ENCODE results near the gene ATRAID.

The ATRAID gene

GRCh38 chr2:27220091-27220490, 8.2 kb downstream of the ATRAID start:
- no peak for DNase-seq

DNA sequence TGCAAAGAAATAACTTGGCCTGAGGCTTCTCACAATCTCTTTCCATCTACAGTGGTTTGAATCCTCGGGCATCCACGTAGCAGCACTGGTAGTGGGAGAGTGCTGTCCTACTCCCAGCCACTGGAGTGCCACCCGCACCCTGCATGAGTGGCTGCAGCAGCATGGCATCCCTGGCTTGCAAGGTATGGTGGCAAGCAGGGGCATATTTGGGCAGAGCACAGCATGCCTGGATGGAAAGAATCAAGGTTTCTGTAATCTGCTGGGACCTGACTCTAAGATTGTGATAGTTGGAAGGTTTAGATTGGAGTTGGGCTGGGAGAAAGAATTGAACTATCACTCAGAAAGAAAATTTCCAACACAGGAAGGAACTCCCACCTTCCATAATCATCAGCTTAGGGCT, 9.3 kb downstream of the ATRAID start:
- no peak for DNase-seq

DNA sequence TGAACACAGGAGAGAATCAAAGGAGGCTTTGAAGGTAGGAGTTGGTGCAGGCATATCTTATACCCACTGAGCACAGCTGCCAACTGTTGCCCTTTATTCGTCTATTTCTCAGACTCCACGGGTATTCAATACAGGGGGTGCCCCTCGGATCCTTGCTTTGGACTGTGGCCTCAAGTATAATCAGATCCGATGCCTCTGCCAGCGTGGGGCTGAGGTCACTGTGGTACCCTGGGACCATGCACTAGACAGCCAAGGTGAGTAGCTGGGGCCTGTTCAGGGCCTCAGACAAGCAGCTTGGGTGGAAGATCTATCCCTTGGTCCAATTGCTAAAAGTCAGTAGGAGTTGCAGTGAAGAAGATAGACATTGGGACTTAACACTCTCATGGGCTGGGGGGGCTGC, 10.6 kb downstream of the ATRAID start:
- DNase-seq = no peak

DNA sequence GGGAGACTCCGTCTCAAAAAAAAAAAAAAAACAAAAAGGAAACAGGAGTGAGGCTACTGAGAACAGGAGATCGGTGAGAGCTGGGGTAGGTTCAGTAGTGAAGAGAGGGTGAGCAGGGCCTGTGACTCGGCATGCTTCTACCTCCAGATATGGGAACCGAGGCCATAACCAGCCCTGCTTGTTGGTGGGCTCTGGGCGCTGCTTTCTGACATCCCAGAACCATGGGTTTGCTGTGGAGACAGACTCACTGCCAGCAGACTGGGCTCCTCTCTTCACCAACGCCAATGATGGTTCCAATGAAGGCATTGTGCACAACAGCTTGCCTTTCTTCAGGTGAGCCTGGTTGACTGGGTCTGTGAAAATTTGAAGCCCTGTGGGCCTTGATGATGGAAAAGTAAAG, 11.6 kb downstream of the ATRAID start:
- no peak for DNase-seq

- DNase-seq = no peak
Measured at GRCh38 chr2:27225526-27225925, 13.7 kb downstream of the ATRAID start.

DNA sequence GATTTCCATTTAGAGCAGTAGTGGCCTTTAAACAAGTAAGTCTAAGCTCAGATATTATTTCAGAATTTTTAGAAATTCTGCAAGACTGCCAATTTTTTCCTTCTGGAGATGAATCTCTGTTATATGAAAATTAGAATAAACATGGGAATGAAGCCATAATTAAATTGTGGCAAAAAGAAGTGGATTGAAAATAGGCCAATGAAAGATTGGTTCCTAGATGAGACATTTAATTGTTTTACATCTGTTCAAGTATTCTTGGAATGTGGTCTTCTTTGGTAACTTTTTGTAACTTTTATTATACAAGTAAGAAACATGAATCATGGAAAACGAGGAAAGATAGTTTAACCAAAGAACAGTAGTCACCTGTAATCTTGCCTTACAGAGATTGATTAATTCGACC, 15.7 kb downstream of the ATRAID start:
- no peak for DNase-seq

DNA sequence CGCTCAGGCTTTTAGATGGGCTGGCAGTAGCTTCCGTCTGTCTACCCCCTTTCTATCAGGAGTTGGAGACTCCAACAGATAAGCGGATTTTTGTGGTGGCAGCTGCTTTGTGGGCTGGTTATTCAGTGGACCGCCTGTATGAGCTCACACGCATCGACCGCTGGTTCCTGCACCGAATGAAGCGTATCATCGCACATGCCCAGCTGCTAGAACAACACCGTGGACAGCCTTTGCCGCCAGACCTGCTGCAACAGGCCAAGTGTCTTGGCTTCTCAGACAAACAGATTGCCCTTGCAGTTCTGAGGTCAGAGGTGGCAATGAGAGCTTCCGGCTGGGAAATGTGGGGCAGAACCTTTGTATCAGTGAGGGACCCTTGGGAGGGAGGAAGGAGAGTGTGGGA, 20.1 kb downstream of the ATRAID start:
- DNase-seq = no peak

- DNase-seq = no peak
Measured at GRCh38 chr2:27233341-27233740, 21.5 kb downstream of the ATRAID start.

DNA sequence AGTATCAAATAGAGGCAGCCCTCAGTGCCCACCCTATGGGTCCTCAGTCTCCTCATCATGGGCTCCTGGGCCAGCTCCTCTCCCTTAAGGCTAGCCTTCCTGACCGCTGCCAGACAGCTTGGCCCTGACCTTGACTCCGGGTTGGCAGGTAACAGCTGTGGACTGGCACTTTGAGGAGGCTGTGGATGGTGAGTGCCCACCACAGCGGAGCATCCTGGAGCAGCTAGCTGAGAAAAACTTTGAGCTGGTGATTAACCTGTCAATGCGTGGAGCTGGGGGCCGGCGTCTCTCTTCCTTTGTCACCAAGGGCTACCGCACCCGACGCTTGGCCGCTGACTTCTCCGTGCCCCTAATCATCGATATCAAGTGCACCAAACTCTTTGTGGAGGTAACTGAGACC, 24.3 kb downstream of the ATRAID start:
- no peak for DNase-seq

DNA sequence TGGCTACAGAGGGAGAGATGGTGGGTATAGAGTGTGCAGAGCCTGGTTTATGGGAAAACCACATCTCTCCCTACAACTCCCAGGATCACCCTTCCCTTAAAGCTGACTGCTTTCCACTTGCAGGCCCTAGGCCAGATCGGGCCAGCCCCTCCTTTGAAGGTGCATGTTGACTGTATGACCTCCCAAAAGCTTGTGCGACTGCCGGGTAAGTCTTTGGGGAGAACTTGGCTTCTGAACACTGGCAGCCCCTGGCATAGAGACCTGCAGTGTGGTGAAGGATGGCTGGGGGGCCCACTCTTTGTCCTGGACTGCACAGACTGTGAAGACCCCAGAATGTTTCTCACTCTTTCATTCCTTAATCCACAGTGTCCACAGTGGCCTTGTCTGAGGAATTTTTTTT, 24.8 kb downstream of the ATRAID start:
- no peak for DNase-seq

- no peak for DNase-seq
Measured at GRCh38 chr2:27237341-27237945, 25.6 kb downstream of the ATRAID start.

DNA sequence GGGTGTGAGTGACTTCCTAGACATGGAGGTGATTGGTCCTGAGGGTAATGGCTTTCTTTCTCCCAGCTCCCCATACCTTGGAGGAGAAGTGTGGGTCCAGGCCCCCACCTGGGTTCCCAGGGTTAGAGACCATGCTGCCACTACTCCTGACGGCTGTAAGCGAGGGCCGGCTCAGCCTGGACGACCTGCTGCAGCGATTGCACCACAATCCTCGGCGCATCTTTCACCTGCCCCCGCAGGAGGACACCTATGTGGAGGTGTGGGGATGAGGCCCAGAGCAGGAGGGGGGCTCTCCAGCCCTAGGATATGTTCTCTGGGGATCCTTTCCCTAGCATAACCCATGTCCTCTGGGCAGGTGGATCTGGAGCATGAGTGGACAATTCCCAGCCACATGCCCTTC, 27.1 kb downstream of the ATRAID start:
- DNase-seq = no peak

DNA sequence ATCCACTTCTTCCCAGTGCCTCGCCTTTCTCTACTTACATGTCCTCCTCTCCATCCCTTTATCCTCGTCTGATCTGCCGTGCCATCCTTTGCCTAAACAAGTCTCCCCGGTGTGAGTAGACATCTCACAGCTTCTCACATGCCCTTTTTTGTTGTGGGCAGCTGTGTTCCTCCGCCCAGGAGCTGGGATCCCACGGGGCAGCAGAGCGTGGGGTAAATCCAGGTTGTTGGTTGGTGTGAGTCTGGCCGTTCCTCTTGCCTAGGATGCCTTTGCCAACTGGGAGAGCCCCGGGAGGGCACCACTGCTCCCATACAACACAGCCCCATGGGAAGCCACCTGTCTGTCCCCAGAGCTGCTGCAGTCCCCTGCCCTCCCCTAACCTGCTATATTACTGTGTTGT, 28.6 kb downstream of the ATRAID start:
- no peak for DNase-seq

- no peak for DNase-seq
Measured at GRCh38 chr2:27241761-27242613, 30.1 kb downstream of the ATRAID start.

DNA sequence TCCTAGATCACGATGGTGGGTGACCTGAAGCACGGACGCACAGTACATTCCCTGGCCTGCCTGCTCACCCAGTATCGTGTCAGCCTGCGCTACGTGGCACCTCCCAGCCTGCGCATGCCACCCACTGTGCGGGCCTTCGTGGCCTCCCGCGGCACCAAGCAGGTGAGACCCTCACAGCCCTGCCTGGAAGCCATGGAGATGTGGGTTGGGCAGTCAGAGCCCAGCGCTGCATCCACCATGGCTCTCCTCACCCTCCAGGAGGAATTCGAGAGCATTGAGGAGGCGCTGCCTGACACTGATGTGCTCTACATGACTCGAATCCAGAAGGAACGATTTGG, 30.7 kb downstream of the ATRAID start:
- DNase-seq = no peak

DNA sequence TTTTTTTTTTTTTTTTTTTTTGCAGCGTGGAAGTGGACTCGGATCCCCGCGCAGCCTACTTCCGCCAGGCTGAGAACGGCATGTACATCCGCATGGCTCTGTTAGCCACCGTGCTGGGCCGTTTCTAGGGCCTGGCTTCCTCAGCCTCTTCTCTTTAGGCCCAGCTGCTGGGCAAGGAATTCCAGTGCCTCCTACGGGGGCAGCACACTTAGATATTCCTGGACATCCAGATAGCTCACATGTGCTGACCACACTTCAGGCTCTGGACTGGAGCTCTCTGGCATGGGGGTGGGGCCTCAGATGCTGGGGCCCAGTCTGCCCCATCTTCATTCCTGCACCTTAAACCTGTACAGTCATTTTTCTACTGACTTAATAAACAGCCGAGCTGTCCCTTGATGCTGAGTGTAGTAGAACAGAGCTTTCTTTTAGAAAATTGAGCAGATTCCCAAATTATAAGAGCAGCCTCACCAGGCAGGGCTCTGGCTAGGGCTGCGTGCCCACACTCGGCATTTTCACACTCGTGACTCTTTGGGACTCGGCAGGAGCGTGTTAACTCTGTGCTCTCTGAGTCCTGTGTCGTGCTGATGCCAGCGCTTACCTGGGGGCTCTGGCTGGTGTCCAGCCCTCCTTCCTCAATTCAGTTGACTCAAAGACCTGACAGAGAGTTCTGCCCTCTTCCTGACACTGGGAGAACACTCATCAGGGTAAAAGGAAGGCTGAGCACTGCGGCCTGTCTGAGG, 31.7 kb downstream of the ATRAID start:
- DNase-seq = no peak

- no peak for DNase-seq
Measured at GRCh38 chr2:27245116-27245515, 33.3 kb downstream of the ATRAID start.

DNA sequence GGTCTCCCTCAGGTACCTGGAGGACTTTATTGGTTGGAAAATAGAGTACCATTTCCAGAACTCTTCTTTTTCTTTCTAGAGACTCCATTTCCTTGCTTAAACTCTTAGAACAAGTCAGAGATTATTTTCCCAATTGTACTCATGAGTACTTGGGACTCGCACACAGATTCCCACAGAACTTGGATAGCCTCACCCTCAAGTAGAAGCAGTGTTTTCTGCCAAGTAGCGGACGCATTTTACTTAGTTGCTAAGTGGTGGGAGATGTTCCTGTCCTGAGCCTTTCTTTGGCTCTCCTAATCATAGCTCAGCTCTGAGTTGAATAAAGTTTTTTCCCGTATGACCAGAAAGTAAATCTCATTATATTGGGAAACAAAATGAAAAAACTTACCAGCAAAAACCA, 33.8 kb downstream of the ATRAID start:
- DNase-seq = no peak

- no peak for DNase-seq
Measured at GRCh38 chr2:27247893-27248292, 36.1 kb downstream of the ATRAID start.

GRCh38 chr2:27249159-27249890, 37.5 kb downstream of the ATRAID start:
- DNase-seq = no peak

DNA sequence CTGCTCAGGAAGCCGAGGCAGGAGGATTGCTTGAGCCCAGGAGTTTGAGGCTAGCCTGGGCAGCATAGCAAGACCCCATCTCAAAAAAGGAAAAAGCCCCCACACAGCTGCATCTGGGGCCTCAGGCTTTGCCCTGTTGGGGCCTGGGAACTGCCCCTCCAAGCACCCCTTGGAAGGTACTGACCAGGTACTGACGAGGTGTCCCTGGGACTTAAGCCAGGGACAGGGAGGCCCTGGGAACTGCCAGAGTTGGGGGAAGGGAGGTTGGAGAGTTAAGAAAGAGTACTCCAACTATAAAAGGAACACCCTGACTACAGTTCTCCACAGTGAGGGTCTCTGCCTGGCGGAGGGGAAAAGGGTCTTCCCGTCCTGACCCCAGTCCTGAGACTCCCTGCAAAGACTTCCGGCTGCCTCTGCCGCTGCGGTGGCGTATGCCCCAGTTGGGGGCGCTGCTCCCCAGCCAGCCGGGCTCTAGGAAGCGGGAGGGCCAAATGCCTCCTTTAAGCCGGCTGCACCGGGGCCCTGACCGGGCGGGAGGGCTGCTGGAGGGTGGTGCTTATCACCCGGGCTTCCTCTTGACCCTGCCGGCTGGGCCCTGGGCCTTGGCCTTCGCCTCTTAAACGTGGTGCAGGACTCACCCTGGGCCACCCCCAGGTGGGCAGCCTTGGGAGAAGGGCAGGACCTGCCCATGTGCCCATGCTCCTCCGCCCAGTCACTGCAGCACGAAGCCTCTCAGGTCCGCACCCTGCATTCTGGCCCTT, 38.2 kb downstream of the ATRAID start:
- DNase-seq = peak; percentile 23

DNA sequence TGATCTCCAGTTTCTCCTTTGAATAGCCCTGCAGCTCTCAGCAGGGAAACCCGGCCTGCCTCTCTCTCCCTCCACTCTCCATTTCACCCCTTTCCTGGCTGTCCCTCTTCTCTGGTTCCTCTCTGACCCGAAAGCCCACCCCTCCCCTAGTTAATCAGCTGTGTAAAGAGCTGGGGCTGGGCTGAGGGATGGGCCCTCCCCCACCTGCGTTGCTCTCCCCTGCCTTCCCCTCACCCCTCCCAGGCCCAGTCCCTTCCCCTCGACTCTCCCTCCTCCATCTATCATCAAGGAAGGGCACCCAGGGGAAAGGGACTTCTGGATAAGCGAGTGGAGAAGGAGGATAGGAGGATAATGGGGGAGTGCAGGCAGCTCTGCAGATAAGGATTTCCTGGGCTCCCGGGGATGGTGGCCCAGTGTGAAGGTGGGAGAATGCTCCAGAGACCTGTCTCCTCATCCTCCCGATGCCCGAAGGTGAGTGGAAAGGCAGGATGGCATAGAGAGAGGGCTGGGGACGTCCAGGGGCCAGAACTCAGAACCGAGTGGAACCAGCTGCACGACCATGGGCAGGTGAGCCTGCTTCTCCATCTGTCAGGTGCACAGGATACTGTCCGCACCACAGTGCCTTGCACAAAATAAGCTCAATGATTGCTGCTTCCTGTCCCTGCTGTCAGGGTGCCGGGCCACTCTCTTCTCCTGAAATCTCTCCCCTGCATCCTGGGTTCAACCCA, 39.0 kb downstream of the ATRAID start:
- DNase-seq = no peak
